Liver (tissue), 9 donors: ENCODE data around the gene GUCY1A2. TPM values are rescaled to one million over a fixed set of nuclear protein-coding genes. Genes with fewer than 3 reads are reported as not detected.

Source experiments
- DNase-seq: peaks from one replicate; pipeline ENCODE4 v3.0.0-alpha.2; 2017; ENCODE audit warnings: low spot score
- H3K27ac ChIP-seq, 2 donors: one replicate each; pipeline ENCODE4 v1.7.0; 2013; ENCODE audit warnings: inconsistent platforms in 2 of 2, low read length in 2 of 2, control low read depth in 1 of 2, low read depth in 1 of 2, mild to moderate bottlenecking in 1 of 2
- H3K27me3 ChIP-seq, 4 donors: one replicate each; pipeline versions ENCODE4 v1.6.1 to v1.7.0; 2013; ENCODE audit warnings: low read length in 3 of 4, inconsistent platforms in 1 of 4, mild to moderate bottlenecking in 1 of 4, moderate library complexity in 1 of 4; ENCODE audit not compliant: control insufficient read depth in 4 of 4, insufficient read depth in 4 of 4
- H3K36me3 ChIP-seq, 4 donors: one replicate each; pipeline versions ENCODE4 v1.6.1 to v1.7.0; 2013; ENCODE audit warnings: low read length in 3 of 4, mild to moderate bottlenecking in 3 of 4, low read depth in 1 of 4, moderate library complexity in 1 of 4; ENCODE audit not compliant: control insufficient read depth in 4 of 4, insufficient read depth in 3 of 4
- H3K4me1 ChIP-seq, 4 donors: one replicate each; pipeline versions ENCODE4 v1.6.1 to v1.7.0; 2013; ENCODE audit warnings: low read length in 3 of 4, mild to moderate bottlenecking in 3 of 4, moderate library complexity in 1 of 4; ENCODE audit not compliant: control insufficient read depth in 4 of 4, insufficient read depth in 4 of 4
- H3K4me3 ChIP-seq, 3 donors: one replicate each; pipeline versions ENCODE4 v1.6.1 to v1.7.0; 2013; ENCODE audit warnings: low read length in 3 of 3, control low read depth in 1 of 3, low read depth in 1 of 3, mild to moderate bottlenecking in 1 of 3
- H3K9ac ChIP-seq, 2 donors: one replicate each; pipeline ENCODE4 v1.7.0; 2013; ENCODE audit warnings: low read length in 2 of 2, mild to moderate bottlenecking in 2 of 2, moderate library complexity in 2 of 2, control low read depth in 1 of 2, low read depth in 1 of 2
- H3K9me3 ChIP-seq, 4 donors: one replicate each; pipeline versions ENCODE4 v1.6.1 to v1.7.0; 2013; ENCODE audit warnings: low read length in 3 of 4; ENCODE audit not compliant: control insufficient read depth in 4 of 4
- CTCF ChIP-seq: fragments of 150-350 bp; IDR thresholded peaks from 2 replicates; pipeline ENCODE4 v1.5.1; 2017; ENCODE audit warnings: improper control_type of control experiment, low read depth, low read length; ENCODE audit not compliant: missing input control
- EGR1 ChIP-seq, 2 donors: IDR thresholded peaks; 2 replicates each; pipeline ENCODE4 v1.6.1; 2016 to 2018; ENCODE audit warnings: antibody characterized with exemption in 2 of 2, low read depth in 2 of 2
- FOXA1 ChIP-seq: IDR thresholded peaks from 2 replicates; pipeline ENCODE4 v1.6.1; 2016; ENCODE audit warnings: antibody characterized with exemption
- FOXA2 ChIP-seq: IDR thresholded peaks from 2 replicates; pipeline ENCODE4 v1.6.1; 2016; ENCODE audit warnings: antibody characterized with exemption
- GABPA ChIP-seq, 2 donors: IDR thresholded peaks in 1 of 2; conservative IDR thresholded peaks in 1 of 2; 2 replicates each; pipeline ENCODE4 v1.6.1; 2016; ENCODE audit warnings: antibody characterized with exemption in 2 of 2, mild to moderate bottlenecking in 1 of 2, moderate library complexity in 1 of 2
- HNF4A ChIP-seq, 2 donors: conservative IDR thresholded peaks; 2 replicates each; pipeline ENCODE4 v1.6.1; 2016; ENCODE audit warnings: antibody characterized with exemption in 2 of 2, mild to moderate bottlenecking in 2 of 2
- HNF4G ChIP-seq: IDR thresholded peaks from 2 replicates; pipeline ENCODE4 v1.6.1; 2016; ENCODE audit warnings: antibody characterized with exemption
- JUND ChIP-seq, 2 donors: IDR thresholded peaks; 2 replicates each; pipeline ENCODE4 v1.6.1; 2016; ENCODE audit warnings: antibody characterized with exemption in 2 of 2
- NR2F2 ChIP-seq: IDR thresholded peaks from 2 replicates; pipeline ENCODE4 v1.6.1; 2016; ENCODE audit warnings: antibody characterized with exemption
- RAD21 ChIP-seq, 2 donors: IDR thresholded peaks; 2 replicates each; pipeline ENCODE4 v1.6.1; 2016; ENCODE audit warnings: antibody characterized with exemption in 2 of 2, mild to moderate bottlenecking in 2 of 2
- REST ChIP-seq: IDR thresholded peaks from 2 replicates; pipeline ENCODE4 v1.6.1; 2016; ENCODE audit warnings: antibody characterized with exemption, mild to moderate bottlenecking
- RXRA ChIP-seq, 2 donors: IDR thresholded peaks; 2 replicates each; pipeline ENCODE4 v1.6.1; 2017 to 2018; ENCODE audit warnings: antibody characterized with exemption in 2 of 2, mild to moderate bottlenecking in 1 of 2
- SP1 ChIP-seq: IDR thresholded peaks from 2 replicates; pipeline ENCODE4 v1.6.1; 2018; ENCODE audit warnings: antibody characterized with exemption, mild to moderate bottlenecking
- TAF1 ChIP-seq: conservative IDR thresholded peaks from 2 replicates; pipeline ENCODE4 v1.6.1; 2016; ENCODE audit warnings: antibody characterized with exemption, mild to moderate bottlenecking
- YY1 ChIP-seq: IDR thresholded peaks from 2 replicates; pipeline ENCODE4 v1.6.1; 2016; ENCODE audit warnings: antibody characterized with exemption, mild to moderate bottlenecking
- ZBTB33 ChIP-seq: IDR thresholded peaks from 2 replicates; pipeline ENCODE4 v1.6.1; 2016; ENCODE audit warnings: antibody characterized with exemption
- WGBS: extraction: QIAGEN DNeasy Blood & Tissue Kit; methylation state at CpG from one replicate; pipeline ENCODE4 v1.1.7; 2013; 5-methylcytosine and 5-hydroxymethylcytosine counted together
- polyA plus RNA-seq, 2 donors: library from polyadenylated mRNA; stranded (reverse) in 1 of 2; unstranded in 1 of 2; fragments of 200-250 nt in 1 of 2; fragments of >200 nt in 1 of 2; fragmentation: Nextera tagmentation in 1 of 2; extraction: Ambion mirVana in 1 of 2; gene quantifications; one replicate each; pipeline versions ENCODE4 v1.2.1 to v1.2.3, GENCODE V29; 2013 to 2015
- total RNA-seq, 2 donors: library from RNA; depleted of rRNA; stranded (reverse); fragments of >200 nt; gene quantifications; one replicate each; pipeline ENCODE4 v1.2.3, GENCODE V29; 2014
- TF ChIP-seq, protein P1 (sequence below): IDR thresholded peaks from 2 replicates; pipeline ENCODE4 v1.6.1; 2016; ENCODE audit warnings: antibody characterized with exemption
- TF ChIP-seq, protein P2 (sequence below): IDR thresholded peaks from 2 replicates; pipeline ENCODE4 v1.6.1; 2016; ENCODE audit warnings: antibody characterized with exemption
- donor health status: healthy.
- donor health status: healthy.
- donor health status: healthy.
- donor health status: healthy.
- donor health status: healthy.

The GUCY1A2 gene
- total and polyA plus RNA-seq, 4 donors: 0.55 to 4.4 (median 1.7) TPM

DNA sequence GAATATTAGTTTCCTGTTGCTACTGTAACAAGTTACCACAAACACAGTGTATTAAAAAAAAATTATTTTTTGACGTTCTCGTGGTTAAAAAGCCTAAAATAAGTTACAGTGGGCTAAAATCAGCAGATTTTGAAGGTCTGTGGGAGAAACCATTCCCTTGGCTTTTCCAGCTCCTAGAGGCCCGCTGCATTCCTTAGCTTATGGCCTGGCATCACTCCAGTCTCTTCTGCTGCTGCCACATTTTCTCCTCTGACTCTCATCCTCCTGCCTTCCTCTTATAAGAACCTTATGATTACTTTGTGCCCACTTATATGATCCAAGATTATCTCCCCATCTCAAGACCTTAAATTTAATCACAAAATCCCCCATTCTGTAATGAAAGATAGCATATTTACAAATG is 392.7 kb downstream of the GUCY1A2 start:
- no peak for DNase-seq
- Histone ChIP-seq H3K9ac (no peak overlapping the region), H3K27ac (no peak overlapping the region), H3K36me3 (no peaks in the 10 kb centered on the region), H3K27me3 (no peaks in the 10 kb centered on the region), H3K4me3 (no peak overlapping the region), H3K4me1 (no peaks in the 10 kb centered on the region), H3K9me3 (peaks cover 0 to 1% (median 0%) of the 10 kb centered on the region in 4 donors)
- 67% methylated on average over 3 of the region's 3 CpGs for WGBS
- no peak for TF ChIP-seq EGR1 (IDR thresholded peaks at IDR 0.05; ENCODE audit: low read depth in 2 of 2)
- no peak for TF ChIP-seq HNF4A (conservative IDR thresholded peaks at IDR 0.05)
- TF ChIP-seq REST: no peak
- TF ChIP-seq CTCF: no peak
- no peak for TF ChIP-seq RAD21 (IDR thresholded peaks at IDR 0.05)
- TF ChIP-seq JUND (IDR thresholded peaks at IDR 0.05): no peak
- no peak for TF ChIP-seq GABPA (IDR thresholded peaks at IDR 0.05 in 1 of 2, conservative IDR thresholded peaks at IDR 0.05 in 1 of 2)
- TF ChIP-seq TAF1: no peak
- TF ChIP-seq, protein P1, sequence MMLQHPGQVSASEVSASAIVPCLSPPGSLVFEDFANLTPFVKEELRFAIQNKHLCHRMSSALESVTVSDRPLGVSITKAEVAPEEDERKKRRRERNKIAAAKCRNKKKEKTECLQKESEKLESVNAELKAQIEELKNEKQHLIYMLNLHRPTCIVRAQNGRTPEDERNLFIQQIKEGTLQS: no peak
- no peak for TF ChIP-seq FOXA2
- no peak for TF ChIP-seq YY1
- TF ChIP-seq, protein P2, sequence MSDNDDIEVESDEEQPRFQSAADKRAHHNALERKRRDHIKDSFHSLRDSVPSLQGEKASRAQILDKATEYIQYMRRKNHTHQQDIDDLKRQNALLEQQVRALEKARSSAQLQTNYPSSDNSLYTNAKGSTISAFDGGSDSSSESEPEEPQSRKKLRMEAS: no peak
- no peak for TF ChIP-seq RXRA (IDR thresholded peaks at IDR 0.05)
- TF ChIP-seq FOXA1: no peak
- no peak for TF ChIP-seq ZBTB33
- no peak for TF ChIP-seq SP1

DNA sequence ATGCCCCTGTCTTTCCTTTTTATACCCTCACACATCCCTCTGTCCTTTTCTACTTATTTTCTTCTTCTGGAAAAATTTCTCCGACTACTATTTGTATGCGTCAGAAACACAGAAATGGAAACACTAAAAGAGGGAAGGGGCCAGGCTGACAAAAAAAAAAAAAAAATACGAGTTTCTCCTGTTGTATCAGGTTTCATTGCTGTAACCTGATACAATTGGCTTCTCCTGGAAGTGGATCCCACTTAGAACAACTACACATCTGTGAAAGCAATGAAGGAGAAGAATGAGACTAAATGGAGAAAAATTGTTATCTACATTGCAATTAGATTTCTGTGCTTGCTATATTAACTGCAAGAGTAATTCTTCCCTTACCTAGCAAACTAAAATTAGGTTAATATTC is 393.9 kb downstream of the GUCY1A2 start:
- no peaks in the 10 kb centered on the region for H3K27me3 ChIP-seq
- H3K4me3 ChIP-seq: no peak overlapping the region
- no peaks in the 10 kb centered on the region for H3K36me3 ChIP-seq
- DNase-seq: no peak
- 63% methylated on average over 3 of the region's 3 CpGs for WGBS
- no peak overlapping the region for H3K9ac ChIP-seq
- H3K4me1 ChIP-seq: no peaks in the 10 kb centered on the region
- H3K9me3 ChIP-seq: peaks cover 0 to 1% (median 0%) of the 10 kb centered on the region in 4 donors
- H3K27ac ChIP-seq: no peak overlapping the region
- no peak for TF ChIP-seq FOXA1
- TF ChIP-seq RAD21 (IDR thresholded peaks at IDR 0.05): no peak
- TF ChIP-seq GABPA (IDR thresholded peaks at IDR 0.05 in 1 of 2, conservative IDR thresholded peaks at IDR 0.05 in 1 of 2): no peak
- no peak for TF ChIP-seq HNF4A (conservative IDR thresholded peaks at IDR 0.05)
- TF ChIP-seq TAF1: no peak
- TF ChIP-seq, protein P2: no peak
- no peak for TF ChIP-seq EGR1 (IDR thresholded peaks at IDR 0.05; ENCODE audit: low read depth in 2 of 2)
- TF ChIP-seq FOXA2: no peak
- TF ChIP-seq YY1: no peak
- TF ChIP-seq JUND (IDR thresholded peaks at IDR 0.05): no peak
- no peak for TF ChIP-seq RXRA (IDR thresholded peaks at IDR 0.05)
- TF ChIP-seq REST: no peak
- TF ChIP-seq, protein P1: no peak
- no peak for TF ChIP-seq HNF4G
- TF ChIP-seq NR2F2: no peak
- TF ChIP-seq SP1: no peak
